Astrocyte of the hippocampus (primary cell): ENCODE measurements around the gene SLC13A5.
A peak's percentile ranks its signal among the peaks of the same experiment; 100 is the strongest.
"Not testable (repeated sequence)": the region's sequence is repeated elsewhere in the genome, so short reads cannot be mapped to it uniquely, and the experiment has no call there.

Experiments
- DNase-seq: peaks from one replicate; pipeline ENCODE4 v3.0.0; 2011; ENCODE audit warnings: low read depth, low spot score

The SLC13A5 gene

GRCh38 chr17:6661464-6661848, 51.7 kb downstream of the SLC13A5 start:
- no peak for DNase-seq

- no peak for DNase-seq
Observed at GRCh38 chr17:6660805-6661463, 52.2 kb downstream of the SLC13A5 start.

GRCh38 chr17:6660101-6660500, 53.1 kb downstream of the SLC13A5 start:
- no peak for DNase-seq

GRCh38 chr17:6658411-6658810, 54.8 kb downstream of the SLC13A5 start:
- not testable (repeated sequence) for DNase-seq

- no peak for DNase-seq
Observed at GRCh38 chr17:6657633-6658287, 55.4 kb downstream of the SLC13A5 start.

- not testable (repeated sequence) for DNase-seq
Observed at GRCh38 chr17:6656797-6657632, 56.2 kb downstream of the SLC13A5 start.

GRCh38 chr17:6655732-6656361, 57.3 kb downstream of the SLC13A5 start:
- not testable (repeated sequence) for DNase-seq

- DNase-seq: peak; percentile 25
Observed at GRCh38 chr17:6654841-6655731, 58.1 kb downstream of the SLC13A5 start.

- no peak for DNase-seq
Observed at GRCh38 chr17:6651919-6652452, 61.2 kb downstream of the SLC13A5 start.

GRCh38 chr17:6651354-6651918, 61.7 kb downstream of the SLC13A5 start, which contains the start of the genes C17orf100 and MED31:
C17orf100 (plus strand) TSS chr17:6651762; CDS start chr17:6651914, 152 bp downstream.
MED31 (minus strand) TSS chr17:6651605; CDS start chr17:6651528, 77 bp downstream.
- DNase-seq: peak; percentile 97

- DNase-seq: no peak
Observed at GRCh38 chr17:6648181-6648580, 65.0 kb downstream of the SLC13A5 start.

GRCh38 chr17:6643451-6644125, 69.6 kb downstream of the SLC13A5 start:
- peak; percentile 85 for DNase-seq

- DNase-seq: no peak
Observed at GRCh38 chr17:6642592-6642991, 70.6 kb downstream of the SLC13A5 start.

- DNase-seq: no peak
Observed at GRCh38 chr17:6641247-6641863, 71.8 kb downstream of the SLC13A5 start.

- peak; percentile 96 for DNase-seq
Observed at GRCh38 chr17:6640536-6641246, 72.5 kb downstream of the SLC13A5 start, which contains the start of the genes KIAA0753 and TXNDC17. KIAA0753 (minus strand) TSS chr17:6640711; CDS start chr17:6635103, 5,608 bp downstream. TXNDC17 (plus strand) TSS chr17:6641060; CDS start chr17:6641083, 23 bp downstream.

- peak; percentile 74 for DNase-seq
Observed at GRCh38 chr17:6639586-6640535, 73.3 kb downstream of the SLC13A5 start.

GRCh38 chr17:6639014-6639585, 74.1 kb downstream of the SLC13A5 start:
- DNase-seq: no peak
